ENCODE data around the gene ACTN4.

- TF ChIP-seq, protein P1, sequence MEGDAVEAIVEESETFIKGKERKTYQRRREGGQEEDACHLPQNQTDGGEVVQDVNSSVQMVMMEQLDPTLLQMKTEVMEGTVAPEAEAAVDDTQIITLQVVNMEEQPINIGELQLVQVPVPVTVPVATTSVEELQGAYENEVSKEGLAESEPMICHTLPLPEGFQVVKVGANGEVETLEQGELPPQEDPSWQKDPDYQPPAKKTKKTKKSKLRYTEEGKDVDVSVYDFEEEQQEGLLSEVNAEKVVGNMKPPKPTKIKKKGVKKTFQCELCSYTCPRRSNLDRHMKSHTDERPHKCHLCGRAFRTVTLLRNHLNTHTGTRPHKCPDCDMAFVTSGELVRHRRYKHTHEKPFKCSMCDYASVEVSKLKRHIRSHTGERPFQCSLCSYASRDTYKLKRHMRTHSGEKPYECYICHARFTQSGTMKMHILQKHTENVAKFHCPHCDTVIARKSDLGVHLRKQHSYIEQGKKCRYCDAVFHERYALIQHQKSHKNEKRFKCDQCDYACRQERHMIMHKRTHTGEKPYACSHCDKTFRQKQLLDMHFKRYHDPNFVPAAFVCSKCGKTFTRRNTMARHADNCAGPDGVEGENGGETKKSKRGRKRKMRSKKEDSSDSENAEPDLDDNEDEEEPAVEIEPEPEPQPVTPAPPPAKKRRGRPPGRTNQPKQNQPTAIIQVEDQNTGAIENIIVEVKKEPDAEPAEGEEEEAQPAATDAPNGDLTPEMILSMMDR (IDR thresholded peaks at IDR 0.05): no peak
- no peak for TF ChIP-seq EZH2phosphoT487 (IDR thresholded peaks at IDR 0.05)
These were observed 31.2 kb upstream of the ACTN4 start for GRCh38 chr19:38616265-38616664.

Measured in neural progenitor cell (in vitro differentiated cells).